ENCODE results near the gene TADA1.

DNA sequence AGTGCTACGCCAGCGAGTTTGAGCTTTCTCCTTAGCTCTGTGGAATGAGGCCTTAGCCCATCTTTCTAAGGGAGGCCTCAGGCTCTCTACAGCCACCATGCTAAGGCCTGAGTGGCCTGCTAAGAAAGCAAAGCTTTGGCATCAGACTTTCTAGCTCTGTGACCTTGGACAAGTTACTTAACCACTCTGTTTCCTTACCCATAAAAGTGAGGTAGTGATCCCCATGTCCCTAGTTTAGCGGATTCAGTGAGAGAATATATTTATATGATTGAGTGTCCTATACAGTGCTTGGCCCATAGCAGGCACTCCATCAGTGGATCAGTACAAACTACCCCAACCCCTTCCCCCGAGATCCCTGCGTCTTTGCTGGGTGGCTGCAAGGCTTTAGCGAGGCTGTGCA, 32.7 kb downstream of the TADA1 start:
- no peak for TF ChIP-seq POLR2A (IDR thresholded peaks at IDR 0.05; ENCODE audit: low read length)
- TF ChIP-seq GATA1 (IDR thresholded peaks at IDR 0.05; ENCODE audit: low read depth, low read length): no peak

Data from erythroblast (primary cell).